Colon (tissue), 2 donors: ENCODE data around the gene RPL22.

Source experiments
- FAIRE-seq: peaks from 2 replicates; lab custom pipeline; 2012; peaks lifted over from hg19 to GRCh38; lab: Jason Lieb, UNC
- donor health status: control.
- donor health status: control.

Gene RPL22

DNA sequence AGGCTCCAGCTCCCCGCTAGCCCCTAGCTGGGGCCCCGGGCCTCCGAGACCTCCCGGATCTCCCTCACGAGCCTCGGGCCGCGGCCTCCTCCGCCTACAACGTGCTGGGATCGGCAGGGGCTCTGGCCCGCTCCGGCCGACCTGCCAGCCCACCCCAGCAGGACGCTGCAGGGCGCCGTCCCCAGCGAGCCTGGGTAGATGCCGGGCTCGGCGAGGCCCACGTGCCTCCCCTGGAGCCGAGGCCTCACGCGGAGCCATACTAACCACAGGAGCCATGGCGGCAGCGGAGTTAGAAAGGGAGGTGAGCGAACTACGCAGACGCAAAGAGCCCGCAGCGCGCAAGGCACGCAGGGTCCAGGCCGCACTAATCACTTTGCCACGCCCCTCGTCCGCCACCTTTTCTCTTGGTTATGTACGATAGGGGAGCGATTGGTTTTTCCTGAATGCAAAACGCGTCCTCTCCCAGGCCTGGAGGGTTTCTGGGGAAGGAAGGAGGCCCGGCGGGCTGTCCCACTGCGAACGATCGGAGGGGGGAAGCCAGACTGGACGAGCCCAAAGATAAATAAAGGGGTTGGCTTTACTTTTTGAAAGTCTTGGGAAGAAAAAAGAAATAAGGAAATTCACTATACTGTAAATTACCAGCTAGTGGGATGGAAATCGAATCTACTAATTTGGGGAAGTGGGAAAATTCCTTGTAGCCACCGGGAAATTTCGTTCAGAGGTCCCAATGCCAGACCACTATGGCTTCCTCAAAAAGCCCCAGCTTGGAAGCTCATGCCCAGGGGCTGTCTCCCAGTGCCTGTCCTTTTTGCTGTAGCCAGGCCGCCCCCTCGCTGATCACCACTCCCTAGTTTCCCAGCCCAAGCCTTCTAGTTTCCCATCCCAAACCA is at the start of gene RPL22:
TSS of gene RPL22 (minus strand) at position 298 of the 890 bp plus-strand sequence. CDS start at position 276, 22 bp downstream.
- peak; percentile 75 for FAIRE-seq

DNA sequence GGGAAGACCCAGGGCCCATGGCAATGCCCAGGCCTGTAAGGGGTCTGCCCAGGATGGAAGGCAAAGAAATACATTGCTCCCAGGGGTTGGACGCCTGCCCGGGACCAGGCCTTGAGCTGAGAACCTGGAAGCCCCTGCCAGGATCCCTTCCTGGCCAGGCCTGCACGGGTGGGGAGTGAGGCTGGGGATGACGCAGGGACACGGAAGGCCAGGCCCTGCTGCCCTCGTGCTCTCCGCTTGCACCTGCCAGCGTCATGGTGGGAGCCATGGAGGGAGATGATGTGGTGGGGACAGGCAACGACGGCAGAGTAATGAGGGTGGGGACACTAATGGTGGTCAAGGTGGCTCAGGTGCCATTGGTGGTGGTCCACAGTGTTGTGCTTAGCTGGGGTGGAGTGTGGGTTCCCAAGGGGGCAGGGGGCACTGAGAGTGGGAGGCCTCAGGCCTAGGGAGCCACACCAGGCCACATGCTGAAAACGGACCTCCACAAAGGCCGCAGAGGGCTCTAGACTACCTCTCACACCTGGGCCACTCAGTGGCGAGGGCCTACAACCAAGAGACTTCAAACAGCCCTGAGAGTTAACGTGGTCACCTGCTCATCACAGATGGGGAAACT is 48.9 kb upstream of the RPL22 start:
- FAIRE-seq, result no peak

DNA sequence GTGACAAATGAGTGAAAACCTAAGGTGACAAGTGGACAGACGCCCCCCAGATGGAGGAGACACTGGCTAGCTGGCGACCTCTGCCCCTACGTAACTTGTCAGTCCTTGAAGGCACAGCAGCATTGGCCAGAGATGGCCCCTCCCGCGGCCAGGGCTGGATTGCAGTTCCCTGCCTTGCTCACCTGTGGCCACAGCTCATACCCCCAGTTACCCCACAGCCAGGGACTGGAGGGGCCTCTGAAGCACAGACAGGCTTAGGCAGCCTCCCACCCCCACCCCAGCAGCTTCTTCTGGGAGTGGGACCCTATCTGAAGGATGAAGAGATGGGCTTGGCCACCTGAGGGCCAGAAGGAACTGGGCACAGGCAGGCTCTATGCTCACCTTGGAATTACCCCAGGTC is 48.3 kb upstream of the RPL22 start:
- FAIRE-seq, result no peak

DNA sequence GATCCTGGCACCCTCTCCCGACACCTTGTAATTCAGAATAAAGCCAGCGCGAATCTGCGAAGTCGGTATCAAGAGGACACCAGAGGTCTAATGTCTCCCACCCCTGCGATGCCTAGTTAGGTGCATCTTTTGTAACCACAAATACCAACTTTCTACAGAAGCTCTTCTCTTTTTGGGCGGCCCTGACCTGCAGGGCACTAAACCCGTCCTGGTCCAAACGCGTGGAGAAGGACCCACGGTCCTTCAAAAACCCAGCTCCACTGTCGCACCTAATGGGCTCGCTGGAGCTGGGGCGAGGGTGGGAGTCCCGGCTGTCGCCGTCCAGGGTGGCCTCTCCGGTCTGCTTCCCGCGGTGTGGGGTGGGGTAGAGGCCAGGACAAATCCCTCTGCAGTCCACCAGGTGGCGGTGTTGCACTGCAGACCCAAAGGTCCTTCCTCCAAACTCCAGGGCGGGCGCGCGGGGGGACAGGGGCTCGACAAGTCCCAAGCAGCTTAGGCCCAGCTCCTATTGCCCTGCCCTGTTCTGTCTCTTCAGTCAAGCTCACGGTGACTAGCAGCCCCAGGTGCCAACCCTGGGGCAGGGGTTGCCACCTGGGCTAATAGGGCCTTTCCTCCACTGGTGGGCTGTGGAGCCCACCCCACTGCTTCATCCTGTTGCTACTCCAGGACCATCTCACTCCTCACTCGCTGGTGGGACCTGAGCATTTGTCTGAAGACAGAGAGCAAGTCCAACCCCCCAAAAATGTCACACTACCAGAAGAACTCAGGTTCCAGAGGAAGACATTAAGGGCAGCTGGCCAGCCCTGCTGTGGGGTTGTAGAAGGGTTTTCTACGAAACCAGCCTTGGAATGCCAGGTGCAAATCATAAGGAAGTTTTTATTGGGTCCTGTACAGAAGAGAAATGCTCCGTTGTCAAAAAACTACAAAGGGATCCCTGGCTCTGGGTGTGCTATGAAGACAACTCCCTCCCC is 47.4 kb upstream of the RPL22 start:
- no peak for FAIRE-seq

DNA sequence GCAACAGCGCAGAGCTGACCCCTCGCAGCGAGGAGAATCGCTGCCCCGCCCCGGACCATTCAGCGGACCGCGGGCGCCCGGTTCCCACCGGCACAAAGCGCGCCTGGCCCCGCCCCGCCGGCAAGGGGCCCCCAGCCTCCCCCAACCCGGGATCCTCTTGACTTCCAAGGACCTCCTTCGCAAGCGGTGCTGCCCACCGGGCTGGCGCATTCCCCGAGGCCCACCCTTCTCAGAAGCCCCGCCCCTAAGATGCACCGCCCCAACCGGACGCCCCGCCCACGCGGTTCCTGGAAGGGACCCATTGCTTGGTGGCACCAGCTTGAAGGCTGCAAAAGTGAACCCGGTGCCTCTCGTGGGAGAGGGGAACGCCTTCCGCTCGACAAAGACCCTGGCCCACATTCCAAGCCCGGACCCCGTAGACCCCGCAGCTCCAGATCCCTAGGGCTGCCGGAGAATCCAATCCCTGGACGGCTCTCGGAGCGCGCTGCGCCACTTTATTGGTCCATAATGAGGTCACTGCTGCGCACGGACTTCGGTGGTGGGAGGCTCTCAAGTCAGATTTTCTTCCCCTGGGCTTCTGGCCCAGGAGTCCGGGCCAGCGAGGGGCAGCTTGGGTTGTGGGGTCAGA is 46.6 kb upstream of the RPL22 start:
- no peak for FAIRE-seq

DNA sequence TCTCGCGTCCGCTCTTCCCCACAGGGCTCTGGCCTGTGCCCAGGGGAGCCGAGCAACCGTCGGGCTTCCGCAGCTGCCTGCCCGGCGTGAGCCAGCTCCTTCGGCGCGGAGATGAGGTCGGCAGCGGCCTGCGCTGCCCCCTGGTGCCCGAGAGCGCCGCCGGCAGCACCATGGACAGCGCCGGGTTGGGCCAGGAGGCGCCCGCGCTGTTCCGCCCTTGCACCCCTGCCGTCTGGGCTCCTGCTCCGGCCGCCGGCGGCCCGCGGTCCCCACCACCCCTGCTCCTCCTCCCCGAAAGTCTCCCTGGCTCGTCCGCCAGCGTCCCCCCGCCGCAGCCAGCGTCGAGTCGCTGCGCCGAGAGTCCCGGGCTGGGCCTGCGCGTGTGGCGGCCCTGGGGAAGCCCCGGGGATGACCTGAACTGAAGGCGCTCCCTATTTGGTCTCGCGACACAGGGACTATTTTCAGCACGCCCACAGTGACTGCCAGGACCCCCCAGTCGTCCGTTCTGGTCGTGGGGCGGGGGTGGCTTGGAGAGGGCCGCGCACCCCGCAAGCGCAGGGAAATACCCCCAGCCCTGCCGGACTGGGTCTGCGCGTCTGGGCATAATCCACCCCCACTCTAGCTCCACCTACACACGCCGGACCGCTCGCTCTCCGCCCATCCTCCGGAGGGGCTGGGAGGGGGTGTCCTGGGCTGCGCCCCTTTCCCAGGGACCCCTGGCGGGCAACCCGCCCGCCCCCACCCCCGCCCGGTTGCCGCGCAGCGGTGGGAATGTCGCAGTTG is 45.9 kb upstream of the RPL22 start:
- FAIRE-seq, result no peak

DNA sequence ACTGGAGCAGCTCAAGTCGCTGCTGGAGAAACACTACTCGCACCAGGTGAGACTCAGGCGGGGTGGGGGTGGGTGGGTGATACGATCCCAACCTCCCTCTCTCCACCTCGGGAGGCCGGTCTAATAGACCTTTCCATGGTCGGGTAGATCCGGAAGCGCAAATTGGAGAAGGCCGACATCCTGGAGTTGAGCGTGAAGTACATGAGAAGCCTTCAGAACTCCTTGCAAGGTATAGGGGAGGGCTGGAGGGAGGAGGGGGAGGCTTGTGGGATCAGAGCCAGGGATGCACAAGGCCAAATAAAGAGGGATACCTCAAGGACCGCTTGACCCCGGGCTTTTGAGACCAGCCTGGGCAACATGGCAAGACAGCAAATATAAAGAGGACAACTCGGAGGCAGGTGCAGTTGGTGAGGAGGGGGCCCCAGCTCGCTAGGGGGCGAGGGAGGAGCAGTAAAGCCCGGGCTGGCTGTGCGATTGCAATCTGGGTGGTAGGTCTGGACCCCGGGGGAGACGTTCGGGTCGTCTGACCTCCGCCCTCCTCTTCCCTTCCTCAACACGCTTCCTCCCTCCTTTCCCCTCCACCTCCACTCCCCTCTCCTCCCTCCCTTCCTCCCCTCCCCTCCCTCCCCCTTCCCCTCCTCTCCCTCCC is 45.1 kb upstream of the RPL22 start:
- FAIRE-seq, result no peak

DNA sequence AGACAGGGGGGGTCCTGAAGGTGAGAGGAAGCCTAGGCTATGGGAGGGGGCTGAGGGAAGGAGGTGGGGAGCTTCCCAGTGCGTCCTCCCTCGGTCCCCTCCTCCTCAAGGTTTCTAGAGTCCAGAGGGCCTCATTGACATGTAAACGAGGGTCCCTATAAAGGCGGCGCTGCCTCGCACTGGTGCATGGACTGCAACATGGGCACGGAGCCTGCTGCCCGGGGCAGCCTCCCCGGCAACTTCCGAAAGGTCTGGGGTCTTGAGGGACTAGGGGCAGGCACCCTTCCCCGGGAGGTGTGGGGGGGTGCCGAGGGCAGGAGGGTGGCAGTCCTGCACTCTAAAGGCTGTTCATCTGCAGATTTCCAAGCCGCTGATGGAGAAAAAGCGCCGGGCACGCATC is 44.6 kb upstream of the RPL22 start, which contains the start of gene HES3:
TSS of gene HES3 (plus strand) at position 187 of the 400 bp plus-strand sequence. CDS start at position 374, 187 bp downstream.
- FAIRE-seq, result no peak

DNA sequence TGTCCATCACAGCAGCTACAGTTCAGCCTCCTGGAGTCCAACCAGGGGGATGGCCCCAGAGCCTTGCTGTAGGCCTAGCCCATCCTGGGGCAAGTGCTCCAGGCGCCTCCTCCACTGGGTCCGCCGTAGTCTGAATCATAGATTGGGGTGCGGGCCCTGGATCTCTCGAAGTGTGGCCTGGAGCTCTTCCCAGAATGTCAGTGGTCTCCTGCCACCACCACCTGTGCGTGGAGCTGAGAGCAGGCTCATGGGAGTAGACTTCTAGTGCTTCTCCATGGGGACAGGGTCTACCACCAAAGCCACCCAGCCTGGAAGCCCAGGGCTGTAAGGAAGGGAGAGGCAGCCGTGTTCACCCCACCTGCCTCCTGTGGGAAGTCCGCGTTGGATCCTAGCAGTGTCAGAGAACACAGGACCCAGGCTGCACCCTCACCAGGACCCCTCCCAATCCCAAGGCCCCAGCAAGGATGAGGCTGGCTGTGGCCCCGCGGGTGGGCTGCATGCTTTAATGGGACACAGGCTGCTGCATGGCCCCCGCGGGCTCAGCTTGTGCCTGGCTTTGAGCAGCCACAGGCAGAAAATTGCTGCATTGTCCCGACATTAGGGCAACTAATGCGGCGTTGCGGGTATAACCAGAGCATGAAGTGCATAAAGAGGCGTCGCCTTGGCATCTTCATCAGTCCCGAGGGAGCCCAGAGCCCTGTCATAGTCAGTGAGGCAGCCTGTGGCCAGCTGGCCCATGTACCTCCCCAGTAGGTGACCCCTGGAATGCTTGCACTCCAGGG is 43.8 kb upstream of the RPL22 start:
- FAIRE-seq, result no peak

DNA sequence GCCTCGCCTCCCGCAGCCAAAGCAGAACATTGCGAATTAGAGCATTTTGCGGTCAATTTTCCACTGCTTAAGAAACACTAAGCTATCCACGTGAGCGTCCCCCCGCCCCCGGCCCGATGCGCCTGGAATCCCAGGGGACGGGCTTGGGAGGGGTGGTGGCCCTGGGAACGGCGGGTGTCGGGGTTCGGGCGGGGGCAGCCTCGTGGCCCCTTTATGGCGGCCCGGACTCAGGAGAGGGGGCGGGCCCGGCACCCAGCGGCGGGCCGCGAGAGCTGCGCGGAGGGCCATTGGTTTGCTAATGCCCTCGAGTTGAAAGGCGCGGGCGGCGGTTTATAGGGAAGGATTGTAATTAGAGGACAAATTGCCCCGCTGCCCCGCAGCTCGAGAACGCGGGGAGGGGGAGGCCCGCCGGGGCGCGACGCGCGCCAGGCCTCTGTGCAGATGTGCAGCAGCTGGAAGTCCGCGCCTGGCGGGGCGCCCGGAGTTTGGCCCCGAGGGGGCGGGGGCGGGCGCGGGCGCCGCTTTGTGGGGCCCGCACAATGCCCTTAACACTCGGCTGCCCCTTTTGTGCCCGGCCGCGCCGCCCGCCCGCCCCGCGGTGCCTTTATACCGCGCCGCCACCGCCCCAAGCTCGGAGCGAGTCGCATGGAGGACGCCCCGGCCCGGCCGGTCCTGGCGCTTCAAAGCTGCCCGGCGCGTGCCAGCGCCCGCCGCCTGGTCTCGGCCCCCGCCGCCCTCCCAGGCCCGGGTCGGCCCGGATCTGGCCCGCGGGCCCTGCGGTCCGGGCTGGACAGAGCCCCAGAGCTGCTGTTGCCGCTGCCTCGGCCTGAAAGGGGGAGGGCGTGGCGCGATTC is 42.7 kb upstream of the RPL22 start:
- FAIRE-seq, result no peak

DNA sequence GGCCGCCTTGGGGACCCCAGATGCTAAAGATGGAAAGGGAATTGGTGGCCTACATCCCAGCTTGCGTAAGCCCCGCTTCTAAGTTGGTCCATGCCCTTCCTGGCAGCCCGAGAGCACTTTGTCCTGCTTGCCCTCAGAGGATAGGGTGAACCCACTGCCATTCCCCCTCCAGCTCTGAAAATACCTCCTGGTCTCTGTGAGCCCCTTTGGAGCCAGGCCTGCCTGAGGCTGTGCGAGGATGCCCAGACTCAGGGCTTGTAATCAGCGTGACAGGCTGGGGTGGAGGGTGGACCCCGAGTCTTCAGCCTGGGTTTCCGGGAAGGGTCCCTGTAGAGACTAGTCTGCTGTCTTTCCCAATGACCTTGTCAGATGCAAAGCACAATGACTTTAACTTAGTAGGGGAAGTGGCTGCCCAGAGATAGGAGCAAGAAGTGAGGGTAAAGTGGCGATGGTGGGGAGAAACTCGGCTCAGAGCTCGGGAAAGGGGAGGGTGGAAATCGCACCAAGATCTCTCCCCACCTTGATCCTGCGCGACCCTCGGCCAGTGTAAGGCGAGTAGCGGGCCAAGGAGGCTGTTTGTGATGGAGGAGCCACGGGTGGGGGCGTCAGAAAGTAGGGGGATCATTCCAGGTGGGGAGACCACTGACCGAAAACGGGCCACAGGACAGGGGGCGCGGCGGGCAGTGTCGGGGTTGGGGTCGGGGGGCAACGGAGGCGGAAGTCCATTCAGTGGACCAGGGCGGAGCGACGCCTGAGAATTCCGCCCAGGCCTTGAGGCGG is 41.9 kb upstream of the RPL22 start:
- FAIRE-seq, result no peak

DNA sequence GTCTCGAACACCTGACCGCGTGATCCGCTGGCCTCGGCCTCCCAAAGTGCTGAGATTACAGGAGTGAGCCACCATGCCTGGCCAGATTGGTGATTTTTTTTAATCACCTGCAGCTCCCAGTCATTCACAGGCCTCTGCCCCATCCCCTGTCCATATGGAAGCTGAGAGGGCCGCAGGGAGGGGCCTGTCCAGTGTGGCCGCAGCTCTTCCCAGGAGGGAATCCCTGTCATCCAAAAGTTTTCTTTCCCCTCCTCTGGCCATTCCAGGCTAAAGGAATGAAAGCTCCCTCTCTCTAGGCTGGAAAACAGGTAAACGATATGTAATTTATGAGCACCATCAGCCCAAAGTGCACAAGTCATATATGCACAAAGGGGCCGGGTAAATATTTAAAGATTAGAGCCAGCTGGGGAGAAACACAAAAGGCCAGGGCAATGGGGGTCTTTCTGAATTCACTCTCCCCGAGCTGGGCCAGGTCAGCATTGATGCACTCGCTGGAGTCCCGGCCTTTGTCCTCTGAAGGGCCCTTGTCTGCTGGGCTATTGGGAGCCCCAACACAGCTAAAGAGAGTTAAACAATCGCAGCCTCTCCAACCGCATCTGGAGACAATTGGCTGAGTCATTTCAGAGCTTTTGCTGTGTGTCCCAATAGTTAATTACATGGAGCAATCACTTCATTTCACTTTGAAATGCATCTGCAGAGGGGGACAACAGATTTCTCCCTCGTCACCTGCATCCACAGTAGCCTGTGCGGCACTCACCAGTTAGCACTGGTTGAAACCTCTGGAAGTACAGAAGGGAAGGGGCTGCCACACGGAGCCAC is 40.8 kb upstream of the RPL22 start:
- no peak for FAIRE-seq

DNA sequence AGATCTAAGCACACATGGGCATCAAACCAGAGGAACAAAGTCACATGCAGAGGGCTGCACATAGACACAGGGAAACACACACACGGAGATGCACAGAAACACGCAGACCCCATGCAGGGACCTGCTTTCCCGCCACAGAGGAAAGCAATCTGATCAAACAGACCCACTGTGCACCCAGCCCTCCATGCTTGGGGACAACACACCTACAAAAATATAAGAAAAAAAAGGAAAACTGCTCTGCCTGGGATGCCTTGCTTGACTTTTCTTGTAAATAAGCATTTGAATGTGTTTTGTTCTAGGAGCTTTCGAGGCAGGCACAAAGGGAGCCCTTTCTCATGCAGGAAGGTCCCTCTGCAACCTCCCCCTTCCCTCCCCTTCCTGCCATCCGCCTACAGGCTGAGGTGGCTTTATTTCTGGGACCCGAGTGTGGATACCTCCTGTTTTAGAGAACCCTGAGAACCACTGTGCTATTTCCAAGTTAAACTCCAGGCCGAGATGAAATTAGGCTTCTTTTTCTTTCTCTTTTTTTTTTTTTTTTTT is 39.9 kb upstream of the RPL22 start:
- FAIRE-seq, result no peak

DNA sequence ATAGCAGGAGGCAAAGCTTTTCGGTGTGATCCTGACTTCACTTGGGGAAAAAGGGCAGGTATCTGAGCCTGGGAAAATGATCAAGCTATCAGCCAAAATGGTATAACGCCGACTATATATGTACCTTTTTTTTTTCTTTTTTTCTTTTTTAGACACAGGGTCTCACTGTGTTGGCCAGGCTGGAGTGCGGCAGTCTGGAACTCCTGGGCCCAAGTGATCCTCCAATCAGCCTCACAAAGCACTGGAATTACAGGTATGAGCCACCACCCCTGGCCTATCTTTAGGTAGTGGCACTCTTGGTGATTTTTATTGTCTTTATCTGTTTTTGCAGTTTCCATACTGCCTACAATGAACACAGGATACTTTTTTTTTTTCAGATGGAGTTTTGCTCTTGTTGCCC is 37.7 kb upstream of the RPL22 start:
- FAIRE-seq, result no peak

DNA sequence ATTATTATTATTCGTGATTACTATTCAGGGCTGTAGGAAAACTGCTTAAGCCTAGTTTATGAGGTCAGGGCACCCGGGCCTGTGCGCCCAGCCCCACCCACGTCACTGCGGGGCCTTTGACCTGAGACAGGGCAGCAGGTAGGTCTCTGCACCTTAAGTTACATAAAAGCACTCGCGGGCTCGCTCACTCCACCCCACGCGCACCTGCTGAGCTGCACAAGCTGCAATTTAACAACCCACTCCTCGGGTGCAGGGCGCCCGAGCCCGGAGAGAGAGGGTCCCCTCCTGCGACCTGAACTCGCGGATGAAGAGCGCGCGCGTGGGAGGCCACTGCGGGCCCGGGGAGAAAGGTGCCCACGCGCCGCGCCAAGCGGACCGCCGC is 35.9 kb upstream of the RPL22 start:
- FAIRE-seq, result no peak

DNA sequence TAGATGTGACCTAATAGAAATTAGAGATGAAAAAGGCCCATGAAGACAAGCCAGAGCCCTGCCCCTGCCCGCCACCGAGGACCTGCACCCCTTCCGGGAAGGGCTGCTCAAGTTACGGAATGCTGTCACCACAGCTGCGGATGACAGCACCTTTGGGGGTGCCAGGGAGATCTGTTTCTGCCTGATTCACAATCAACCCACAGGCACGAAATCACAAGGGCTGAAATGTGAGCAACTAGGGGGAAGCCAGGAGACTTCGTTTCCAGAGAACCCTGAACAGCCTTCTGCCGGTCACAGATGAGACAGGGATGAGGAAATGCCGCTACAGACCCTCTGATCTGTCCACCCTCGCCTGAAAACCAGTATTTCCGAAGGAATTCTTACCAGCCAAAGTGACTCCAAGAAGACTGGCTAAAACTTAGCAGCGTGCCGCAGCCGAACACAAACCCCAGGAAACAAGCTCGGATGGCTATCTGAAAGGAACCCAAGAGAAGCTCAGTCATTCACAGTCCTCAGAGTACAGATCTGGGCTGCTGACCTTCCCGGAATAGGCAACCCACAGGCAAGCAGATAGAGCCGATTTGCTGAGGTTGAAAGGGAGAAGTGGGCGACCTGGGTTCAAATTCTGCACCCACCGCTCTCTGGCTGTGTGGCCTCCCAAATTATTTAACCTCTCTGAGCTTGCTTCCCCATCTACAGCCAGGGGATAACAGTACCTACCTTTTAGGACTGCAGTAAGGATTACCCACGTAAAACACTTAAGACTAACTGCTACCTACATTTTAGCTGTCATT is 35.3 kb upstream of the RPL22 start:
- no peak for FAIRE-seq
